Stimulated activated CD4-positive, alpha-beta T cell treated with anti-CD3 and anti-CD28 coated beads, Interleukin-1b, Interleukin-23, amount 100 ng/mL, for 24 hours (primary cell): Measurements from ENCODE around the gene MGST2.

Source experiments
- DNase-seq, 4 experiments: peaks; one replicate each; pipeline ENCODE4 v3.0.0-alpha.2; 2020; ENCODE audit warnings: low read depth in 4 of 4, low spot score in 1 of 4

MGST2 gene

GRCh38 chr4:139736661-139737060 lies 71.0 kb downstream of the MGST2 start:
- no peak for DNase-seq

GRCh38 chr4:139738846-139739613 lies 73.4 kb downstream of the MGST2 start:
- no peak for DNase-seq

- DNase-seq: no peak
These were observed 74.5 kb downstream of the MGST2 start for GRCh38 chr4:139740121-139740520.

- no peak for DNase-seq
These were observed 75.0 kb downstream of the MGST2 start for GRCh38 chr4:139740531-139741041.

- DNase-seq: no peak
These were observed 77.4 kb downstream of the MGST2 start for GRCh38 chr4:139743027-139743426.

GRCh38 chr4:139744232-139744631 lies 78.6 kb downstream of the MGST2 start:
- DNase-seq: no peak

GRCh38 chr4:139745111-139745639 lies 79.6 kb downstream of the MGST2 start:
- no peak for DNase-seq

- no peak for DNase-seq
These were observed 81.0 kb downstream of the MGST2 start for GRCh38 chr4:139746431-139747171.

GRCh38 chr4:139749338-139749737 lies 83.7 kb downstream of the MGST2 start:
- no peak for DNase-seq

GRCh38 chr4:139749835-139750498 lies 84.3 kb downstream of the MGST2 start:
- DNase-seq: no peak

- no peak for DNase-seq
These were observed 88.1 kb downstream of the MGST2 start for GRCh38 chr4:139753686-139754085.
